ENCODE results near the gene PHF5A. TPM values are rescaled to one million over a fixed set of nuclear protein-coding genes. Genes with fewer than 3 reads are reported as not detected.

PHF5A gene
- total and polyA plus RNA-seq, 10 of the 15 experiments (the other 5 are each of a cell fraction or from before 2014, with no cell fraction given) = 40.5 to 115 (median 79.2) TPM

DNA sequence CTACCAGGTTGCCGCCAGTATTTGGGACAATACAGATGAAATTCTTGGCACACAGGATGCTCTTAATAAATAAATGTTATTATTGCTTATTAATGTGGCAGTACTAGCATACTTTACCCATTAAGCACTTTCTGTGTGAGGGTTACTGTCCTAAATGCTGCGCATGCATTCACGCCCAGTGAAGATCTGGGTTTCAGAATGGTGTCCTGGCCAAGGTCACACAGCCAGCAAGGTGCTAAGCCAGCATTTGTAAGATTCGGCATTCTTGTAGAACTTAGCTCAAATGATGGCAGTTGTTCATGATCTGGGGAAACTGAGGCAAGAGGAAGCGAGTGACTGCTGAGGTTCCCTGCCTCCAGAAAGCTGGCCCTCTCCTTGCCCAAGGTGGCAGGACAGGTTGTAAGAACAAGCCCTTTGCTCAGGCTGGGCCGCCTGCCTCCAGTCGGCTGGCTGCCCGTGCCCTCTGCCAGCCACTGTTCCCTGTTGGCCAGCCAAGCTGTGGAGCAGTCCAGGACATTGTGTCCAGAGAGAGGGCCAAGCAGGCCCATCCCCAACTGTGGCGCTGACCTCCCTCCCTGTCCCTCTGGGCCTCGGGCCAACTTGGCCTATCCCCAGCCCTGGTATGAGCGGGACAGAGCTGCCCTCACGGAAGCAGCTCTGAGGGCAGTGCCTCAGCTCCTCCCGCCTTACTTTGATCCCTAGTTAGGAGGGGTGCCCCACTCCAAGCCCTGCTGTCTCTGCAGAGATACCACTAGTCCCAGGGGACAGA is 50.7 kb downstream of the PHF5A start:
- ChIA-PET SMC1A (ENCODE audit: uncharacterized antibody, unreplicated experiment) (interaction anchor here (0.6 kb wide), 1 partner anchor 52 kb away, joined by 3 read pairs; no protein-coding TSS in a partner anchor), RAD21 (ENCODE audit: unreplicated experiment) (interaction anchor here (1.4 to 2.0 kb wide), 2 partner anchors 14 to 27 kb away, joined by 4 to 6 read pairs; no protein-coding TSS in a partner anchor), POLR2A (interaction anchor here (1.8 kb wide), 1 partner anchor 28 kb away, joined by 8 read pairs; the partner anchor contains the start of gene TOB2), CTCF (interaction anchor here (1.9 kb wide), 1 partner anchor 100 kb away, joined by 4 read pairs; no protein-coding TSS in a partner anchor)
- FAIRE-seq (no peak), DNase-seq (ENCODE audit: low read depth, low spot score) (no peak), ATAC-seq (no peak)
- Histone ChIP-seq H3K9me3 (replicated peaks; ENCODE audit: control insufficient read depth, insufficient read depth, low read length) (no peaks in the 10 kb centered on the region), H3K4me2 (ENCODE audit: control insufficient read depth, insufficient read depth) (no peak overlapping the region), H4K20me1 (ENCODE audit: control insufficient read depth, insufficient read depth) (no peaks in the 10 kb centered on the region), H2AFZ (ENCODE audit: control insufficient read depth, low read depth, low read length) (no peak overlapping the region), H3K4me3 (no peak overlapping the region), H3K79me2 (ENCODE audit: control insufficient read depth, insufficient read depth, low read length) (peaks cover 24% of the 10 kb centered on the region), H3K9ac (ENCODE audit: control insufficient read depth, insufficient read depth, low read length) (no peak overlapping the region), H3K4me1 (ENCODE audit: control insufficient read depth, insufficient read depth, low read length) (peaks cover 11% of the 10 kb centered on the region), H3K36me3 (ENCODE audit: control insufficient read depth in 2 of 2, insufficient read depth in 2 of 2, low read length in 1 of 2) (no peaks in the 10 kb centered on the region; a peak in 1 of 4 replicates), H3K27ac (ENCODE audit: control insufficient read depth, insufficient read depth) (no peak overlapping the region), H3K27me3 (replicated peaks in 1 of 2; ENCODE audit: control insufficient read depth in 2 of 2, insufficient read depth in 2 of 2, low read length in 1 of 2) (no peaks in the 10 kb centered on the region)
- BruUV-seq (replicated peaks) = no TSS peak
- WGBS (ENCODE audit: insufficient coverage, insufficient replicate concordance, low lambda C conversion rate, missing lambda C conversion rate) = 92% methylated on average over 13 of the region's 13 CpGs
- intact Hi-C loops (cut with micrococcal nuclease; ENCODE audit: unreplicated experiment) (no loop called here), in situ Hi-C loops (cut with MboI) (no loop called here)
- TF ChIP-seq CREB1 (IDR thresholded peaks at IDR 0.05; ENCODE audit: low read depth) (no peak), STAT1 (conservative IDR thresholded peaks at IDR 0.05) (no peak), ESRRA (IDR thresholded peaks at IDR 0.05; ENCODE audit: low read length) (no peak), STAT3 (IDR thresholded peaks at IDR 0.05; ENCODE audit: low read depth, low read length) (no peak)
- TF ChIP-seq, protein P1, sequence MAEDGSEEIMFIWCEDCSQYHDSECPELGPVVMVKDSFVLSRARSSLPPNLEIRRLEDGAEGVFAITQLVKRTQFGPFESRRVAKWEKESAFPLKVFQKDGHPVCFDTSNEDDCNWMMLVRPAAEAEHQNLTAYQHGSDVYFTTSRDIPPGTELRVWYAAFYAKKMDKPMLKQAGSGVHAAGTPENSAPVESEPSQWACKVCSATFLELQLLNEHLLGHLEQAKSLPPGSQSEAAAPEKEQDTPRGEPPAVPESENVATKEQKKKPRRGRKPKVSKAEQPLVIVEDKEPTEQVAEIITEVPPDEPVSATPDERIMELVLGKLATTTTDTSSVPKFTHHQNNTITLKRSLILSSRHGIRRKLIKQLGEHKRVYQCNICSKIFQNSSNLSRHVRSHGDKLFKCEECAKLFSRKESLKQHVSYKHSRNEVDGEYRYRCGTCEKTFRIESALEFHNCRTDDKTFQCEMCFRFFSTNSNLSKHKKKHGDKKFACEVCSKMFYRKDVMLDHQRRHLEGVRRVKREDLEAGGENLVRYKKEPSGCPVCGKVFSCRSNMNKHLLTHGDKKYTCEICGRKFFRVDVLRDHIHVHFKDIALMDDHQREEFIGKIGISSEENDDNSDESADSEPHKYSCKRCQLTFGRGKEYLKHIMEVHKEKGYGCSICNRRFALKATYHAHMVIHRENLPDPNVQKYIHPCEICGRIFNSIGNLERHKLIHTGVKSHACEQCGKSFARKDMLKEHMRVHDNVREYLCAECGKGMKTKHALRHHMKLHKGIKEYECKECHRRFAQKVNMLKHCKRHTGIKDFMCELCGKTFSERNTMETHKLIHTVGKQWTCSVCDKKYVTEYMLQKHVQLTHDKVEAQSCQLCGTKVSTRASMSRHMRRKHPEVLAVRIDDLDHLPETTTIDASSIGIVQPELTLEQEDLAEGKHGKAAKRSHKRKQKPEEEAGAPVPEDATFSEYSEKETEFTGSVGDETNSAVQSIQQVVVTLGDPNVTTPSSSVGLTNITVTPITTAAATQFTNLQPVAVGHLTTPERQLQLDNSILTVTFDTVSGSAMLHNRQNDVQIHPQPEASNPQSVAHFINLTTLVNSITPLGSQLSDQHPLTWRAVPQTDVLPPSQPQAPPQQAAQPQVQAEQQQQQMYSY (CRISPR knock-in tag; IDR thresholded peaks at IDR 0.05) = no peak
